Thyroid gland (tissue), 4 donors: ENCODE measurements around the gene TK1.

Source experiments
- POLR2A ChIP-seq, 2 donors: fragments of 450-650 bp; IDR thresholded peaks; one replicate each; pipeline ENCODE4 v1.6.1; 2017; ENCODE audit warnings: antibody characterized with exemption in 2 of 2, mild to moderate bottlenecking in 2 of 2, moderate library complexity in 1 of 2
- TF ChIP-seq, protein P1 (sequence below), 6 experiments: fragments of 200-600 bp in 3 of 6; fragments of 450-650 bp in 3 of 6; sonication (generic) in 3 of 6; IDR thresholded peaks; one replicate each; pipeline ENCODE4 v1.5.1; 2016 to 2019; ENCODE audit warnings: antibody characterized with exemption in 6 of 6, mild to moderate bottlenecking in 2 of 6, inconsistent platforms in 1 of 6, moderate library complexity in 1 of 6

DNA sequence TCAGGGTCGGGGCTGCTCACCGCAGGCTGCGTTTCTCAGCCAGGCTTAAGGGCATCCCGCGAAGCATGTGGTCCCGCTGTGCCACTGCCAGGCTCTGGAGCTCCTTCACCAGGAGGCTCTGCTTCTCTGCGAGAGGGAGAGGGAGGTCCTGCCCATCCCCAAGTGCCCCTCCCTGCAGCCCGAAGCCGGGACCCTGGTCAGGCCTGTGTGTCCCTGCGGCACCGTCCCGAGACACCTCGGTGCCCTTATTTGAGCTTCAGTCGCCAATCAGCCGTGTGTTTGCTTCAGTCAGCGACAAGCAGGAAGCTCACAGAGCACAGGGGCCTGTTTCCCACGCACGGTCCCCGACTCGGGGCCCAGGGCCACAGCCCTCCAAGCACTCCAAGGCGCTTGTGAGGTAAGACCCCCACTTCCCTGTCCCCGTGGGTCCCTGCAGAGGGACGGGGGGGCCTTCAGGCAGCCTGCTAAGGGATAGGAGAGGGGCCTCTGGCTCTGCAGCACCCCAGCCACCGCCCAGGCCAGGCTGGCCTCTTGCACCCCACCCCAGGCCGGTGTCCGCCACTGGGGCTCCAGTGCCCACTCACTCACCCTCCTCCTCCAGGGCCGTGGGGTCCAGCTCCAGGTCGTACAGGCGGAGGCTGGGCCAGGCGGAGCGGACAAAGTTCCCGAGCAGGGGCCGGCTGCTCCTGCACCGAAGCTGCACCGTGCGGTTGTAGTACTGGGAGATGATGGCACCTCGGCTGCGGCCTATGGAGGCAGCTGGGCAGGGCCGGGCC, 61.5 kb downstream of the TK1 start:
- no peak for TF ChIP-seq POLR2A (IDR thresholded peaks at IDR 0.05)
- TF ChIP-seq, protein P1, sequence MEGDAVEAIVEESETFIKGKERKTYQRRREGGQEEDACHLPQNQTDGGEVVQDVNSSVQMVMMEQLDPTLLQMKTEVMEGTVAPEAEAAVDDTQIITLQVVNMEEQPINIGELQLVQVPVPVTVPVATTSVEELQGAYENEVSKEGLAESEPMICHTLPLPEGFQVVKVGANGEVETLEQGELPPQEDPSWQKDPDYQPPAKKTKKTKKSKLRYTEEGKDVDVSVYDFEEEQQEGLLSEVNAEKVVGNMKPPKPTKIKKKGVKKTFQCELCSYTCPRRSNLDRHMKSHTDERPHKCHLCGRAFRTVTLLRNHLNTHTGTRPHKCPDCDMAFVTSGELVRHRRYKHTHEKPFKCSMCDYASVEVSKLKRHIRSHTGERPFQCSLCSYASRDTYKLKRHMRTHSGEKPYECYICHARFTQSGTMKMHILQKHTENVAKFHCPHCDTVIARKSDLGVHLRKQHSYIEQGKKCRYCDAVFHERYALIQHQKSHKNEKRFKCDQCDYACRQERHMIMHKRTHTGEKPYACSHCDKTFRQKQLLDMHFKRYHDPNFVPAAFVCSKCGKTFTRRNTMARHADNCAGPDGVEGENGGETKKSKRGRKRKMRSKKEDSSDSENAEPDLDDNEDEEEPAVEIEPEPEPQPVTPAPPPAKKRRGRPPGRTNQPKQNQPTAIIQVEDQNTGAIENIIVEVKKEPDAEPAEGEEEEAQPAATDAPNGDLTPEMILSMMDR (IDR thresholded peaks at IDR 0.05) = no peak
